Globus pallidus (tissue), 1 donor: ENCODE measurements around the gene SCD.
A peak's percentile ranks its signal among the peaks of the same experiment; 100 is the strongest.

Experiments used
- DNase-seq: peaks from one replicate; pipeline ENCODE4 v3.0.0-alpha.2; 2015; ENCODE audit warnings: low spot score

The SCD gene

DNA sequence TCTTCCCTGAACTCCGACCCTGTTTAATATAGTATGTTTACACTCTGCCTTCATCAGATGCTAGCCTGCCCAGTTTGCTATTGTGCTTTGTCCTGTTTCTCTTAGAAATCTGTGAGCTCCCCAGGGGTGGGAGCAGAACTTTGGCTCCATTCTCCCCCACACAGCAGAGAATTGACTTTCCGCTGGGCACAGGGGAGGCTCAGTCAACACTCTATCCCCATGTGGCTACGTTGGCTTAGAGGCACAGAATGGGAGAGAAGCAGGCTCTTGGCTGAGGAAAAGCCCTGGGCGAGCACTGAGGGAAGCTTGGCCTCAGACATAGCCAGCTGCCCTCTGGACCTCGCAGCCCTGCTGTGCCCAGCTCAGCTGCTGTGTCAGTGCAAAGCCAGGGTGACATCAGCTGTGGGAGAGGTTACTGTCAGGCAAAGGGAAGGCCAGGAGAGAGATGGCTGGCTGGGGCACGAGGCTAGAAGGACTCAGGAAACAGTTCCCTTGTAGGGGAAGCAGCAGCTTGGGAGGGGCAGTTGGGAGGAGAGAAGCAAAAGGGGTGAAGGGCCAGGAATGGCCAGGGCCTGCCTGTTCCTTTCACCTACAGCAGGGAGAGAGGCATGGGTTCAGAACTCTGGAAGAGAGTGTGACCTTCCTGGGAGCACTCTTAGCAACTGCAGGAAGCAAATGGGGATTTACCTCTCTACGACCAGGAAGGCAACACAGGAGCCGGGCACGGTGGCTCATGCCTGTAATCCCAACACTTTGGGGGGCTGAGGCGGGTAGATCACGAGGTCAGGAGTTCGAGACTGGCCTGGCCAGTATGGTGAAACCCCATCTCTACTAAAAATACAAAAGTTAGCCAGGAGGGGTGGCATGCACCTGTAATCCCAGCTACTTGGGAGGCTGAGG lies 5.8 kb upstream of the SCD start:
- peak; percentile 96 for DNase-seq

DNA sequence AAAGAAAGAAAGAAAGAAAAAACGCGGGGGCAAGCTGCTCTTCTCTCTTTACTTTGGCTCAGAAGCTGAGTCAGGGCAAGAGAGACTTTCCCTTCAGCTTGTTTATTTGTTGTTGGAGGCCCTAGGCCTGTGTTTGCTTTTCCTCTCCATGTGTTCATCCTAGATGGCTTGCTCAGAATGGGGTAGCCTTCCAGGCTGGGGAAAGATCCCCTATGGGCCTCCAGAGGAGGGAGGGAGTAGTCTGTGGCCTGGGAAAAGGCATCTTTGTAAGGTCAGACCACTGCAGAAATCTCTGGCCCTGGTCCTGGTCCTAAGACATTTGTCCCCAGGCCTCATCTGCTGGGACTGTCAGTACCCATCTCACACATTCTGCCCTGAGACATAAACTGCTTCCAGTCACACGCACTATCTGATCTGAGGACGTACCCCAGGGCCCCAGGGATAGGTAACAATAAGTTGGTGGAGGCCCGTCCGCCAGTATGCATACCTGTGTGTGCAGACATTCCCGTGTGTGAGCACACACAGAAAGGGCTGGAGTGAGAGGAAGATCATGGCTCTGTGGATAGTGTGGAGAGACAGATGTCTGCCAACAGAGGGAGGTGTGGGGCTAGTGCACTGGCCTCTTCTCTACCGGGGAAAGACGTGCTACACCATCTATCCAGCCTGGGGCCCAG lies 4.9 kb upstream of the SCD start:
- peak; percentile 81 for DNase-seq

DNA sequence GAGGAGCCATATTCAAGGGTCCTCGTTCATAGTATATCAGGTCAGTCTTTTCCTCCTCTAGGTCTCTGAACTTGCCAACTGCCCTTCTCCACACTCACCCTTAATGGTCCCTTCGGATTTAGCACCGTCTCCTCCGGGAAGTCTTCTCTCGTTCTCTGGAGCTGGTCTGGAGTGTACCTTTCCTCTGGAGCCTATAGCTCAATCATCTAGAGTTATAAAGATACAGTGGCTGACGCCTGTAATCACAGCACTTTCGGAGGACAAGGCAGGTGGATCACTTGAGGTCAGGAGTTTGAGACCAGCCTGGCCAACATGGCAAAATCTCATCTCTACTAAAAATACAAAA lies 4.4 kb upstream of the SCD start:
- no peak for DNase-seq

DNA sequence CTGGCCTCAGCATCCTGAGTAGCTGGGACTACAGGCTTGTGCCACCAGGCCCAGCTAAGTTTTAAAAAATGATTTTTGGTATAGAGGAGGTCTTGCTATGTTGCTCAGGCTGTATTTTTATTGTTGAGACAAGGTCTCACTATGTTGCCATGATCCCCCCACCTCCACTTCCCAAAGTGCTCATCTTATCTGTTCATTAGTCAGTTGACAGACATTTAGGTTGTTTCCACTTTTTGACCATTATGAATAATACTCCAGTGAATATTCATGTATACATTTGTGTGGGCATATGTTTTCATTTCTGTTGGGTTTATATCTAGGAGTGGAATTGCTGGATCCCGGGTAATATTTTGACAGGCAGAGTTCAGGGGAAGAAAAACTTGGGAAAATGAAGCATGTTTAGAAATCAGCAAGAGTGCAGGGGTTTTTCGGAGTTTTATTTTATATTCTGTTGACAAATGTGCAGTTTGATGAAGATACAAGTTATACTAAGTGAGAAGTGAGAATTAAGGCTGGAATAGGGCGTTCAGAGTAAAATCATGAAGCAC lies 2.7 kb upstream of the SCD start:
- DNase-seq, result no peak

DNA sequence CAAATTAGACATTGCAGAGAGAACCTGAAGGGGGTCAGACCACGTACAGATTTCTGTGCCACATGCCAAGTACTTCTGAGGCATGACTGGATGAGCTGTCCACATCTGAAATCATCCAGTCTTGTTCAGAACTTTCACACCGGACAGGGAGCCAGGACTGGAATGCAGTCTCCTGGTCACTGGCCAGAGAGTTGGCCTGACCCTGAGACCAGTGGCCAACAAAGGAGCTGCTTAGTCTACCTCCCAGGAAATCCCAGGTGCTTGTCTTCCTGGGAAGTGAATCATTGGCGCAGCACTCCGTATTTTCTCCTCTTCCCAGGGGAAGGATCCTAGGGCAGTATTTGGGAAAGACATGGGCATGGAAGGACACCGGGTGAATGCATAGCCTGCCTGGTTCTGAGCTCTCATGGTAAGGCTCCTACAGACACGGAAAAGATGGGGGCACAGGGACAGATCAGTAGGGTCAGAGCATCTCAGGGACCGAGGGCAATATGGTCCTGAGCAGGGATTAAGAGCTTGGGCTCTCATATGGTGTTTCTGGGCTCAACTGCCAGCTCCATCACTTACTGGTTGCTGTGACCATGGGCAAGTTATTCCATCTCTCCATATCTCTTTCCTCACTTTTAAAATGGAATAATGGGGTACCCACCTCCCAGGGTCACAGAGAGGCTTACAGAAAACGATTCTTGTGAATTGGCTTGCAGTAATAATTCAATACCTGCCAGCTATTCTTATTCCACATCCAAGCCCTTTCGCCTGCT lies 1.3 kb upstream of the SCD start:
- DNase-seq, result peak; percentile 51

DNA sequence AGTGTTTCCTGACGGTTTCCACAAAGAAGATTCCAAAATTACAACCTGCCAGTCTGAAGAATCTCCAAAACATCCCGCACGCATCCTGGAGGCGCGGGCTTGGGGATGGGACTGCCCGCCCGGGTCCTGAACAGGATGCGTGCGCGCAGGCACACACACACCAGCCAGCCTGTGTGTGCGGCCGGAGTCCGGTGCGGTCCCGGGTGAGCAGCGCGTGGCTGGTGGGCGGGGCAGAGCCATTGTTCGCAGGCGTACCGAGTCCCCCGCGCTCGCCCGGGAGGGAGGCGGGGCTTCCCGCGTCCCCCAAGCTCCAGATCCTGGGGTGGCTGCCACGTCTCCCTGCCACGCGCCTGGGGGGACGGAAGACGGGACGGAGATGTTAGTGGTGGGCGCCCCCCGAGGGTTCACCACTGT lies 675 bp upstream of the SCD start:
- peak; percentile 88 for DNase-seq

DNA sequence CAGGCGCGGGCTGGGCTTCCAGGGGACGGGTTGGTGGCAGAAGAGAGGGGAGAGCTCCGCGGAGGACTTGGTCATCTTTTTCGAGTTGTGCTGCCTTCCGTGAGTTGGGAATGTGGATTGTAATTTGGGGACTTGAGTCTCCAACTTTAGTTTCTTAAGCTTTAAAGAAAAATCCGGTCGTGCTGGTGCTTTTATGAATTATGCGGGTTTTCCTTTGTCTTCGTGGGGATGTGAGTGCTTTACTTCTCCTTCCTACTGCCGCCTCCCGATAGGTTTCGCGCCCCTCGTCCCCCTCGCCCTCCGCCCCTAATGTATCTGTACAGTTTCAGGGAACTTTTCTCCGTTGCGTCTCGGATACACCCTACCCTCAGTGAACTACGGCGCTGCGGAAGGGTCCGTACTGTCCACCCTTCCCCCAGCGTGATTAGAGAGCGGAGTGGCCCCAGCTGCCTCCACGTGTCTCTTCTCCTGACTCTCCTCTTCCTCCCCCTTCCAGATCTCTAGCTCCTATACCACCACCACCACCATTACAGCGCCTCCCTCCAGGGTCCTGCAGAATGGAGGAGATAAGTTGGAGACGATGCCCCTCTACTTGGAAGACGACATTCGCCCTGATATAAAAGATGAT lies 649 bp downstream of the SCD start:
- peak; percentile 38 for DNase-seq

DNA sequence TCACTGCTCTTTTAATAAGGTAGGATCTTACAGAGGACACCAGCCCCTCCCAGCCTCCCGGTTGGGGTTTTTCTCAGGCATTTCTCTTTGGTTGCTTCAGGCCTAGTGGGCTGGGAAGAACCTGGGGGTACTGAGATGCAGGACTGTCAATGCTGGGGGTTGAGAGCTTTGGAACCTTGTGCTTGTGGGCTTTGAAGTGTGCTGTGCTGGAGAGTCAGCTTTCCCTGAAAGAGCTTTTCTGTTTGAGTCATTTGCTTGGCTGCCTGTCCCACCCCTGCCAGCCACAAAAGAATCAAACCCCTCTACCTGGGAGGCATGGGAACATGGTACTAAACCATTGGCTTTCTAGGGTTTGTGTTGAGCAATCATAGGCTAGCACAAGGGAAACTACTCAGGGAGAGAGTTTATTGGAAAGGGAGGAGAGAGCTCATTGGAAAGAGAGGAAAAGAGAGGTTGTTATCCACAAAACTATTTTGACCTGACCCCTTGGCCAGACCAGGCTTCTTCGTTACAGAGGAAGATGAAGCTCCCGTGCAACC lies 1.4 kb downstream of the SCD start:
- no peak for DNase-seq

DNA sequence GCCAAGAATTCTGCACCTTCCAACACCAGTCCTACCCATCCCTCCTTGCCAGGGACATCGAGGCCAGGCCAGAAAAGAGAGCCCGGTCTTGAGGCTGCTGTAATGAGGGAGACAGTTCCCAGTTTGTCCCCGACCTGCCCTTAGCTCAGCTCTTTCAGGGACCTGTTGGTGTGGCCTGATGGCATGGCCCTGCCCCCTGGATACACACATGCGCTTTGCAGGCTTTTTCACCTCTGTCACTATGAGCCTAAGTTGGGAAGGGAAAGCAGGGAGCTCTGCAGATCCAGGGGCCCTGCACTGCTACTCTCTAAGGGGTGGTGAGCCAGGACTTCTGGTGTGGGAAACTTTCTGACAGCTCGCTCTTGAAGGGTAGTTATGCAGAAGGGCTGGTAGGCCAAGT lies 2.1 kb downstream of the SCD start:
- DNase-seq, result no peak

DNA sequence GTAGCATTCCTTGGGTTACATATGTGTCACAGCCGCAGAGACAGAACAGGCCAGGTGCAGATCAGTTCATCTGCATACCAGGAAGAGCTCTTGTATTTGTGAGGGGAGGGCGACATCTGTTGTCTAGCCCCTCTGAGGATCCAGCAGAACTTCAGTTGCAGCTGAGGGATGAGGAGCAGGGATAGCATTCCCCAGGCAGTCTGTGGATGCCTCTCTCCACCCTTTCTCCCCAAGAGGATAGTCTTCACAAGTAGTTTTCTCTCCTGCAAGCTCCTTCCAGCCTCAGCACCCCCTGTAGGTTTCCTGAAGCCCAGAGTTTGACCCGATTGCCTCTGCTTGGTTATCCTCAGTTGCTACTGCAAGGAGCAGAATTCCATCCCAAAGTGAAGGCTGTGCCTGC lies 2.6 kb downstream of the SCD start:
- DNase-seq, result no peak

DNA sequence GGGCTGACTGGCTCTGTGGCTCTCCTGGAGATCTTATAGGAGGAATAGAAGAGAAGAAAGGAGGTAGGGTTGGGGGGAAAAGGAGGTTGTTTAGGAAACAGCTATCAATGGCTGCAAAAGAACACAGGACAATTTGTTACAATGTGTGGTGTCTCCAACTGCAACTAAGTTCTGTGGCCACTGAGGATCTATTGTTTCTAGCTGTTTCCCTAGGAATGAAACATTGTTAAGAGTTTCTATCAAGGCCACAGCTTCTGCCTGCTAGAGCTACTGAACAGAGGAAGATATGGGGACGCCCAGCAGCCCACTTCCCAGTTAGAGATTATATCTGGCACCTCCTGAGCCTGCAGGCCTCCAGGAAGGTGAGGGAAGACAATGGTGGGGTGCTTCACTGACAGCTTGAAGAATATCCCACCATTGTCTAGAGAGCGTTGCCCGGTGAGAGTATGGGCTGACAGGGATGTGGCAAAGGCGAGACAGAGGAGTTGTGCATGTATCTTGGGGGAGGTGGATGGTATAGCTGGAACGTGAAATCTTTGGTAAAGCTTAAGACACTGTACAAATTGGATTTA lies 4.0 kb downstream of the SCD start:
- DNase-seq, result peak; percentile 78

DNA sequence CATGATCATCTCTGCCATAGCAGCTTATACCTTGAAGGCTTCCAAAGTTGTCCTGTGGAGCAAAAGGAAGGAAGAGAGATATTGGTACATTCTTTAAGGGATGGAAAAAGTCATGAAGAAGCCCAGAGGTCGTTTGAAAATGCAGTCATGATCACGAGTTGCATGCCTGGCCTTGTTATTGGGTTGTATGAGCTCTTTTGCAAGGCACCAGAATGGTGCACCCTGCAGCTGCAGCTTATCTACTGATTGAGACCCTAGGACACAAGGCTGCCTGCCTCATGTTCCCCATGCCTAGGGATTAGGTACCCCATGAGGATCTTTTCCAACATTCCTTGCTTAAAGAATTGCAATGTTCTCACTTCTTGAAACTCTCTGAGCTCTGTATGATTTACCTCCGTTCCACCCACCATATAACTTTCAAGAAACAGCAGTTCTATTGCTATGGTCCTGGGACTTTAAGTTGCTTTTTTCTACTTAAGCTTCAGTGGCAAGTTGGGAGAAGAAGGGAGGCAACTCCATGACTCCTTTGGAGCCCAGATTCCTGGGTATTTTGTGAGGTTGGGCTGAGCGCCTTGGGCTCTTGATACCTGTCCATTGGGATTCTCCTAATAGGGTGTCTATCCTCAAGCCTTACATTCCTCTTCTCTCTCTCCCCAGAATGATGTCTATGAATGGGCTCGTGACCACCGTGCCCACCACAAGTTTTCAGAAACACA lies 6.9 kb downstream of the SCD start:
- no peak for DNase-seq

DNA sequence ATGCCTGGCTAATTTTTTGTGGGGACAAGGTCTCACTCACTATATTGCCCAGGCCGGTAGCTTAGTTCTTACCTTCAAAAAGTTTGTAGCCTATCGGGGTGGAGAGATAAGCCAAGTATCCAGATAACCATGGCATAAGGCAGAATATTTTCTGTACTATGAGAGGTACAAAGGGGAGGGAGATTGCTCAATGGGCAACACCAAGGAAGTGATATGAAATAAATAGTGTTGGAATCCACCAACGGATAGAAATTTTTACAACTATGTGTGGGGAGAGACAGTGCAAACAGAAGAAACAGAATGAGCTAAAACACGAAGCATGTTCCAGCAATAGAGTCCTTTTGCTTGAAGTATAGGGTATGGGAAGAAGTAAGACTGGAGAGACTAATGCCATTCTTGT lies 8.1 kb downstream of the SCD start:
- no peak for DNase-seq

DNA sequence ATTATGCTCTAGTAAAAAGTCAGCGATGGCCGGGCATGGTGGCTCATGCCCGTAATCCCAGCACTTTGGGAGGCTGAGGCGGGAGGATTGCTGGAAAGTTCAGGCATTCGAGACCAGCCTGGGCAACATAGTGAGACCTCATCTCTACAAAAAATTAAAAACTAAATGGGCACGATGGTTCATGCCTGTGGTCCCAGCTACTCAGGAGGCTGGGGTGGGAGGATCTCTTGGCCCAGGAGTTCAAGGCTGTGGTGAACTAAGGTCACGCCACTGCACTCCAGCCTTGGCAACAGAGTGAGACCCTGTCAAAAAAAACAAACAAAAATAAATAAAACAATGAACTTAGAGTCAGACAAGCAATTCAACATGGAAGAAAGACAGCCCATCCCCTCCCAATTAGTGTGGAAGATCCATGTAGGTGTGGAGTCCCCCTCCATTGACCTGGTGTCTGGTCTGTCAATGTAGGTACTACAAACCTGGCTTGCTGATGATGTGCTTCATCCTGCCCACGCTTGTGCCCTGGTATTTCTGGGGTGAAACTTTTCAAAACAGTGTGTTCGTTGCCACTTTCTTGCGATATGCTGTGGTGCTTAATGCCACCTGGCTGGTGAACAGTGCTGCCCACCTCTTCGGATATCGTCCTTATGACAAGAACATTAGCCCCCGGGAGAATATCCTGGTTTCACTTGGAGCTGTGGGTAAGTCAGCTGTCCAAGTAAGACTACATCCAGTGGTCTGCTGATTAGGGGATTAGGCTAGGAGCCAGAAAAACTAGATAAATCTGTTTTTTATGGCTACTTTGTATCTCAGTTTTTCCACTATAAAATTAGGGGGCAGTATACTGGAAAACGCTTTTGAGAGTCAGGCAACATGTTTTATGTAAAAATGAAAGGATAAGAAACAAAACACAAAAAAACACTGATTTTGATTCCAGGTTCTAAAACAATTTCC lies 9.3 kb downstream of the SCD start:
- no peak for DNase-seq

DNA sequence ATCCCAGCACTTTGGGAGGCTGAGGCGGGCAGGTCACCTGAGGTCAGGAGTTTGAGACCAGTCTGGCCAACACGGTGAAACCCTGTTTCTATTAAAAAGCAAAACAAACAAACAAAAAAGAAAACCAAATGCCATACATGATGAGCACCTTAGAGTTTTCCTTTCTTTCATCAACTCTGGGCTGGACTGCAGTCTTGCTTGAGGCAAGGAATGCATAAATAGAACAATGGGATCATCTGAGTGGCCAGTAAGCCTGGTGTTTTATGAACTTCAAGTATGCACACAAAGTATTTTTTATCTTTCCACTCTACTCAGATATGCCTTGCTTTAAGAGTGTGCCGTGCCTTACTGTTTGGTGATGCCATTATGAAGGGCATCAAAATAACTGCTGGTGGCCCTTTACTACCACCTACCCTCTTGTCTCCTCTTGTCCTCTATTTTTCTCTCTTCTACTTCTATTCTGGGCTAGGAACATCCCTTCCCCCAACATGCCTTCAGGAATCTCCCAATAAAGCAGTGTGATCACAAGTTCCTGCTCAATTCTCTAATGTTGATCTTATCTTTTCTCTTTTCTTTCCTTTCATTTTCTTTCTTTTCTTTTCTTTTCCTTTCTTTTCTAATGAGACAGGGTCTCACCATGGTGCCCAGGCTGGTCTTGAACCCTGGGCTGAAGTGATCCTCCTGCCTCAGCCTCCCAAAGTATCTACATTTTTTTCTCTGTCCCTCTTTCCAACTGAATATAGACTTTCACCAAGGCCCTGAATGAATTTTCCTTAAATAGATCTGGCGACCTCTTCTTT lies 10.2 kb downstream of the SCD start:
- no peak for DNase-seq

DNA sequence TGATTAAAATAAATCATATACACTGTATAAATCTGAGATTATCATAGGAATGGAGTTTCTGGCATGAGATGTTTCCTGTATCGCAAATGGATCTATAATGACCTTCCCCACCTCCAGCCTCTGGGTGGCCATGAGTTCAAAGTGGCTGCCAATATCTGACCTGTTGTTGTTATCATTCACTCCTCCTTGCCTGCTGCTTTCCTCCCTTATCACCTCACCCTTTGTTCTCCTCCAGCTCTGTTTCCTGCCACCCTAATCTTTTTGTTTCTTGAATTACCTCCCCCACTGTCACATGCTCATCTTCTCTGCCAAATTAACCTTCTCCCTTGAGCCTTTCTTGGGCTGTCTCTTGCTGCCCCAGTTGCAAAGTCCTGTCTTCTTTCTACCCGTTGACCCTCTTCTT lies 12.0 kb downstream of the SCD start:
- no peak for DNase-seq

DNA sequence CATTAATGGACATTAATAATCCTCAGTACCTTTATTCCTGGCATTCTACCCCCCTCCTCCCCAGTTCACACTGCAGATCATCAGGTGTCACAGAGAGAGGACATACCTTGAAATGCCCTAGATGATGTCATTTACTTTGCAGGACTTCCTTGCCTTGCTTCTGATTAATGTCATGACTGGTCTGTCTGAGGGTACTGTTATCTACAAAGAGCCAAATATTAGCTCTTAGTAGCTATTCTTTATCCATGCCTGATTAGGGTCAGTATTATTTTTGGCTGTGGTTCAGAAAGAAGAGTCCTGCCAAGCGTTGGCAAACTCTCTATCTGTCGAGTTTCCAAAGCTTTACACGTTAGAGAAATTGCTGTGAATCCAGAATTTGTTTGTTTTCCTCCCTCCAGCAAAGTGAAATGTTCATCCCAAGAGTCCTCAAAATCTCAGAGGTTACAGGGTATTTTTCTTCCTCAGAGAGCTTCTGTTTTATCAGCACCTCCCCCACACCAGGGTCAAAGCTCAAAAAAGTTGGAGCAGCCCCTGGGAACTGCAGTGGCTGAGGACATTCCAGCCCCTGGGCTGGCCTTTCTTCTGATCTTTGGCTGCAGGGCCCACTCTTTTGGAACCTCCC lies 12.6 kb downstream of the SCD start:
- no peak for DNase-seq

DNA sequence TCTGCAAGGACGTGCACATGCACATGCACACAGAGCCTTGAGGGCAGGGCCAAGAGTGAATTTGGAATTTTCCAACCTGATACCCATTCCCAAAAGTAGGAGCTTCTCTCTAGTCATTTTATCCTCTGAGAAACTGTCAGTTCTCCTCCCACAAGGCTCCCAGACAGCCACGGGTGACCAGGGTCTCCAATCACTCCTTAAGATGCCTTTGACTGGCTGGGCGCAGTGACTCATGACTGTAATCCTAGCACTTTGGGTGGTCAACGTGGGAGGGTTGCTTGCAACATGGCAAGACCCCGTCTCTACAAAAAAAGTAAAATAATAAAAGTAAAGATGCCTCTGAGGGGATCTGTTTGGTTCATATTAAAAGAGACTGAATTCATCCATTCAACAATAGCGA lies 13.2 kb downstream of the SCD start:
- no peak for DNase-seq
